ENCODE measurements around the gene KIAA1671.
A peak's percentile ranks its signal among the peaks of the same experiment; 100 is the strongest.
"Not testable (repeated sequence)": the region's sequence is repeated elsewhere in the genome, so short reads cannot be mapped to it uniquely, and the experiment has no call there.

The KIAA1671 gene

DNA sequence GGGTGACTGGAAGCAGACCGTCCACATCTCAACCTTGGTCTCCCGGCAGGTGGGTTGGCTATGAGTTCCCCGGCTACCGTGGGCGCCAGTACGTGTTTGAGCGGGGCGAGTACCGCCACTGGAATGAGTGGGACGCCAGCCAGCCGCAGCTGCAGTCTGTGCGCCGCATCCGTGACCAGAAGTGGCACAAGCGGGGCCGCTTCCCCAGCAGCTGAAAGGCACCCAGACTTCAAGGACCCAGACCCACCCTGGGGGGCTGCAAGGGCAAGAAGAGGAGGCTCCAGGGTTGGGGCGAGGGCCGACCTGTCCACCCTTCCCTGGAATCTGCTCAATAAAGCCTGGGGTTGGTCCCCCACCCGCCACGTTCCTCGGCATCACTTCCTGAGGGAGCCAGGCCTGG lies 254.5 kb downstream of the KIAA1671 start:
- DNase-seq, result no peak

DNA sequence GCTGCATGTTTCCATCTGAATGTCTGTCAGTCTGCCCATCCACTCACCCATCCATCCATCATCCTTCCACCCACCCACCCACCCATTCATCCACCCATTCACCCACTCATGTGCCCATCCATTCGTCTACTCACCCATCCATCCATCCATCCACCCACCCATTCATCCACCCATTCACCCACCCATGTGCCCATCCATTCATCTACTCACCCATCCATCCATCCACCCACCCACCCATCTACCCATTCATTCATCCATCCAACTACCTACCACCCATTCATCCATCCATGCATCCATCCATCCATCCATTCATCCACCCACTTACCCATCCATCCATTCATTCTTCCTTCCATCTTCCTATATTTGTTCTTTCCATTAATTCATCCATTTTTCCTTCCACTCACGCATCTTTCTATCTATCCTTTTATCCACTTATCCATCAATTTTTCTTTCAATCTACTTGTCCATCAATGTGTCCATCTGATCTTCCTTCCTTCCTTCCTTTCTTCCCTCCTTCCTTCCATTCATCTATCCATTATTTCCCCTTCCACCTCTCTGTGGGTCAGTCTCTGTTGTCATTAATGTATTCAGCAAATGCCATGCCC lies 255.1 kb downstream of the KIAA1671 start:
- no peak for DNase-seq

DNA sequence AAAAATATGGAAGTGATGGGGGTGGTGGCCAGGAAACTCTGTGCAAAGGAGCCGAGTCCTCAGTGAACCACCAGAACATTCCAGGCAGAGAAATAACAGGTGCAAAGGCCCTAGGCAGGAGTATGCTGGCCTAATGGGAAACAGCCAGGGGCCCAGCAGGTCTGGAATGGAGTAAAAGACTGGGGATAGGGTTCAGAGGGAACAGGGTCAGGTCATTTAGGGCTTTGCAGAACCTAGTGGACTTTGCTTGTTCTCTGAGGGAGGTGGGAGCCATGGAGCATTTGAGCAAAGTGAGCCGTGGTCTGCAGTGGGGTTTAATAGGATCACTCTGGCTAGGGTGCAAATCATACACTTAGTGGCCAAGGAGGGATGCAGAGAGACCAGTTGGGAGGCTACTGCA lies 255.8 kb downstream of the KIAA1671 start:
- no peak for DNase-seq

DNA sequence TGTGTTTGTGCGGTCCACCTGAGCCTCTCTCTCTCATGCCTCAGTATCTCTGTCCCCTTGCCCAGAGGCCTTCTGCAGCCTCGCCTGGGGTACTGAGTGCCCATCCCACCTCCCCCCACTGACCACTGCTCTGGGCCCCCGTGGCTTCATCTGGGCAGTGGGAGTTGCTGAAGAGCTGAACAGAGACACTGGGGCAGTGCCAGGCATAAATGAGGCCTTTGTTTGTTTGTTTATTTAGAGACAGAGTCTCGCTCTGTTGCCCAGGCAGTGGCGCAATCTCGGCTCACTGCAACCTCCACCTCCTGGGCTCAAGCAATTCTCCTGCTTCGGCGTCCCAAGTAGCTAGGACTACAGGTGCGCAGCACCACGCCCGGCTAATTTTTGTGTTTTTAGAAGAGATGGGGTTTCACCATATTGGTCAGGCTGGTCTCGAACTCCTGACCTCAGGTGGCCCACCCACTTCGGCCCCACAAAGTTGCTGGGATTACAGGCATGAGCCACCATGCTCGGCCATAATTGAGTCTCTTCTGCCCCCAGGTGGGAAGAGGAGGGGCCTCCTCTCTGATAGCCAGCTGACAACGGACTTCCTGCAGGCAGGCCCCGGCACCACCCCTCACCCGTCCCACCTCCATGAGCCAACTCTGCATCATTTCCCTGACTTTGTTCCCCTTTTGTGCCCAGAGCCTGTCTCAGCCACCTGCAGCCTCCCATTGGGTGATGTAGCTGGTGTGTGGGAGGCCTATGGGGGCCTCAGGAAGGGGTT lies 256.4 kb downstream of the KIAA1671 start:
- DNase-seq, result no peak

DNA sequence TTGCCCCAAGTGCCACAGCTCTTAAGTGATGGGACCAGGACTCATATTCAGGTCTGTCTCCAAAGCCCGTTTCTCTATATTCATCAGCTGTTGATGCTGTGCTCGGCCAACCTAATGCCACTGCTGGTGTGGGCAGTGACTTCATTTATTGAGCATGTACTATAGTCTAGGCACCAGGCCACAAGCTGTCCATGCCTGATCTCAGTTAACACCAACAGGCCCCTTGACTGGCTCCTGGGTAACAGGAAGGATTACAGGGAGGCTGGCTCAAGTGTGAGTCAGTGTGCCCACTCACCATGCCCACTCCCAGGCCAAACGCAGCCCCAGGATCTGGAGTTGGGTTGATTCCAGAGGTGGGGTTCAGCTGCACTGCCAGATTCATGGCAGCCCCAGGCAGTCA lies 258.3 kb downstream of the KIAA1671 start:
- DNase-seq, result no peak

DNA sequence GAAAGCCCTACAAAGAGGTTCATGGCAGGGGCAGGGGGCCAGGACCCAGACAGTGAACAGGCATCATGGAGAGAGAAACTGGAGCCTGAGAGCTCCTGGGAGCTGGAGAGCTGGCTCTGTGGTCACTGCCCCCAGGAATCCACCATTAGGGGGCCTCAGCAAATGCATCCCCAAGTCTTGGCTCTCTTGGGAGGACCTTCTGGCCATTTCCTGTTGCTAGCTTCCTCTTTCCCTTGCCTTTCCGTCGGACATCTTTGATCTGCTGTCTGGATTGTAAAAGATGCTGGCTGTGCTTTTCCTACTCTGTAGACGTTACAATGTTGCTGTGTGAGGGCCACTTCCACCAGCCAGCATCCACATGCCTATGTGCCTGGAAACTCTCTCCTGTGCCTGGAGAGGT lies 259.8 kb downstream of the KIAA1671 start:
- DNase-seq, result no peak

DNA sequence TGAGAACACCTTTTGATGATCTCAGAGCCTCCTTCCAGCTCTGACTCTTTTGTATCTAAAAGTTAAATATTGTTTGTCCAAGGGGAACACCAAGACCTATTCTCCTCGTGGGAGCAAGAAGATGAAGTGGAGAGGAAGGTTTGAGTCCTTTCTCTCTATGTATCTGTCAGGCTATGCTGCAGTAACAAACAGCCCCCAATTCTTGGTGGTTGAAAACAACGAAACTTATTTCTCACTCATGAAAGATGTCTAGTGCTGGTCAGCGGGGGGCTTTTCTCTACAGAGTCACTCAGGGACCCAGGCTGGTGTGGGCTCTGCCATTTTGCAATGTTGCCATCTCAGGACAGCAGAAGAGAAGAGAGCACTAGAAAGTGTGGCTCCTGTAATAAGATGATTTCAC lies 260.7 kb downstream of the KIAA1671 start:
- no peak for DNase-seq

DNA sequence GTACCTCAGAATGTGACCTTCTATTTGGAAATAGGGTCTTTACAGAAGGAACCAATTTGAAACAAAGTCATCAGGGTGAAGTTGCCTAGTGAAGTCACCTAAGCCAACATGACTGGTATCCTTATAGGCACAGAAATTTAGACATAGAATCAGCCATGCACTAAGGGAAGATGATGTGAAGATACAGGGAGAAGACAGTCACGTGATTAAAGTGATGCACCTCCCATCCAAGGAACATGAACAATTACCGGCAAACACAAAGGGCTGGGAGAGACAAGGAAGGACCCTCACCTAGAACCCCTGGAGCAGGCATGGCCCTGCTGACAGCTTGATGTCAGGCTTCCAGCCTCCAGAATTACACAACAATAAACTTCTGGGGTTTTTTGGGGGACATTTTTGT lies 263.7 kb downstream of the KIAA1671 start:
- DNase-seq, result no peak

DNA sequence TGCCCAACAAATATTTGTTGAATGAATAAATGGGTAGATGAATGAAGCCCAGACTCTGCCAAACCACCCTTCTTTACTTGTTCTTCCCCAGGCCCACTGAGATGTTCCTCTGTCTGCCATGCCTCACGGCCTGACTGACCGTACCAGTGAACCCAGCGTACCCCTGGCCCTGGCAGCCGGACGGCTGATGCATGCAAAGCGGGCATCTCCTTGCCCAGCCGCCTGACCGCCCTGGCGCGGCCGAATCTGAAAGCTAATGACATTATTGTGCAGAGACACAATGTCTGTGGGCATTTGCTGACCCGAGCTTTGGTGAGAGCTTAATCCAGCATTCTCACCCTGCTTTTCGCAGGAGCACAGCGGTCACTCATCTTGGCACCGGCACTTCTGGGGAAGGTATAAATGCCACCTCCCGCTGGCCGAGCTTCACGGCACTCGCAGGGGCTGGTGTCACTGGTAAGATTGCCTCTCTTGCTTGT lies 266.7 kb downstream of the KIAA1671 start, which contains the start of gene CRYBB2:
CRYBB2 (plus strand) TSS at position 429 of the 479 bp plus-strand sequence. CDS start 1,791 bp downstream, outside the sequence.
- no peak for DNase-seq

DNA sequence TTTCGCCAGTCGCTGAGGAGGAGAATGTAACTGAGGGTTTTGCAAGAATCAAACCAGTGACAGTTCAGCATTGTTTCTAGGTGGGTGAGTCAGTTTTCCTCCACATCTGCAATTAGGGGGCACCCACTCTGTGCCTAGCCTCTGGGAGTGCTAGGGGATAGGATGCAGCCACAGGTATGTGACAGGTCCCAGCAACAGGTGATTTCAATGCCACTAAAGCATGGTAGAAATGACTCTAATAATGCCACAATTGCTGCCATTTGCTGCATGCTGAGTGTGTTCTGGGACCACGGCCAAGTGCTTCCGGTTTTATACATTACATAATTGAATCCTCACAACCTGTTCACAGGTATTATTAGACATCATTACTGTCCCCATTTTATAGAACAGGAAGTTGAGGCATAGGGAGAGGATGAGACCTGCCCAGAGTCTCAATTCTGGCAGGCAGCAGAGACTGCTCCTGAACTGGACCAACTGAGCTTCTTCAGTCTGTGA lies 267.5 kb downstream of the KIAA1671 start:
- DNase-seq, result no peak

DNA sequence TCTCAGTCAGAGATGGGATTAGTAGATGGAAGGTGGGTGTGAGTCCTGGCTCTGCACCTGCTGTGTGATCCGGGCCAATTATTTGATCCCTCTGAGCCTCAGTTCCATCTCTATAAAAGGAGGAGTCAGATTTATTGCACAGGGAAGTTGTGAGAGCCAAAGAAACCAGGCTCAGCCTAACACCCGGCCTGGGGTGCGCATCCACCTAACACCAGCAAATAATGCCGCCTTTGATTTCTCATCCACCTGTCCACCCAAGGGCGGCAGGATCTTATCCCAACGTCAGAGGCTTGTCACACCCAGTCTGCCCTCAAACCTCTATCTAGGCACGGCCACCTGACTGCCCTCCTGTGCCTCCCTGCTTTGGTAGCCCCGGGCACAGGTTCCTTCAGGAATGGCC lies 269.3 kb downstream of the KIAA1671 start:
- DNase-seq, result no peak

DNA sequence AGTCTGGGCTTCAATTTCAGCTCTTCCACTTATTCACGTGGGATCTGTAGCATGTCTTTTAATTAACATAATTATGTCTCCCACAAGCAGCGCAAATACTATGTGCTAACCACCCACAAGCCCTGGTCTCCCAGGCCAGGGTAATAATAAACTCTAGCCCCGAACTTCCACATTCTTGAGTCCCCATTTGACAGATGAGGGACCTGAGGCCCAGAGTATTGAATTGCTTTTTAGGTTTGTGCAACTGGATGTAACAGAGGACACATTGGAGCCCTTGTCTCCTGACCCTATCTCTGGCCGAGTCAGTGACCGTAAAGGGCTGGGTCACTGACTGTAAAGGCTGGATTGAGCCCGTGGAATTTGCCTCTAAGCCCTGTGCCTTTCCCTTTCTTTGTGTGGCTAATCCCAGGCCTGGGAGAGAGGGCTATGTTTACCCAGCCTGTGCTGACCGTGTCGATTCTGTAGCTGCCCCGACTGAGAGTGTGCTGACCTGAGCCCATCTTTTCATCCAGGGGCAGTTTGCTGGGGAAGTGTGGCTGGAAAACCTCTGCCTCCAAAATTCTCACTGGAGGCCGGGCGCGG lies 270.8 kb downstream of the KIAA1671 start:
- DNase-seq, result no peak

DNA sequence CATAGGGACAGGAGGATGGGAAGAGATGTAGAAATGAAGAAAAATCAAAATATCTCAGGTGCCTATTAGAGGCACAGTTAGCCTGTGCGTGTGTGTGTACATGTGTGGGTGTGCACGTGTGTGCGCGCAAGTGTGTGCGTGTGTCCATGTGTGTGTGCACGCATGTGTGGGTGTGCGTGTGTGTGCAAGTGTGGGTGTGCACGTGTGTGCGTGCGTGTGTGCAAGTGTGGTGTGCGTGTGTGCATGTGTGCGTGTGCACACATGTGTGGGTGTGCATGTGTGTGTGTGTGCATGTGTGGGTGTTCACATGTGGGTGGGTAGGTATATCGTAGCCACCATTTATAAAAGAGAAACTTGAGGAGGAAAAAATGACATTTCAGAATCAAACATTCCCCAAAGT lies 276.3 kb downstream of the KIAA1671 start:
- DNase-seq, result no peak

DNA sequence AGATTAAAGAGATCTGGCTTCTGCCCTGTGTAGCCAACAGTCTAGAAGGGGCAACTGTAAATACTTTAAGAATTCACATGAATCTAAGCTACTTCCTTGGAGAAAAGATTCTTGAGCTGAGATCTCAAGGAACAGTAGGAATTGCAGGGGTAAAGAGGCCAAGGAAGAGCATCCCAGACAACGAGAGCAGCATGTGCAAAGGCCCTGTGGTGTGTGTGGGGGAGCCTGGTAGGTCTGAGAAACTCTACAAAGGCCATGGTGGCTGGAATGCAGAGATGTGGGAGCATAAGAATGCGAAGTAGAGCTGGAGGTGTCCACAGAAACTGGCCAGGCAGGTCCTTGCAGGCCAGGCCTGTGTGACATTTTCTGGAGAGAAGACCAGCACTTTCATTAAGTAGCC lies 278.2 kb downstream of the KIAA1671 start:
- DNase-seq, result not testable (repeated sequence)

DNA sequence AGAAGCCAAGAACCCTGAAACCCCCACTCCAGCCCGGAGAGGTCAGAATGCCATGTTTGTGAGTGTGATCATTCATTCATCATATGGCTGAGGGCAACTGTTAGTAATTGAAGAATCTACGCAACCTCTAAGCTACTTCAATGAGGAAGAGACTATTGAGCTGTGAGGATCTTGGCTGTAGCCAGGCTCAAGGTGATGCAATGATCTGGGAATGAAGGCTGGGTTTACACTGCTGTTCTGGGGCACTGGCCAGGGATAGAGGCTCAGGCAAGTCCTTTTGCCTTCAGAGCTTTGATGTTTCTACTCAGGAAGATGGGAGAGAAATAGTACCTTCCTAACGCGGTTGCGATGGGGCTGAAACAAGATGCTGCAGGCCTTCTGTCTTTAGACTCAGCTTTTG lies 279.8 kb downstream of the KIAA1671 start:
- no peak for DNase-seq

DNA sequence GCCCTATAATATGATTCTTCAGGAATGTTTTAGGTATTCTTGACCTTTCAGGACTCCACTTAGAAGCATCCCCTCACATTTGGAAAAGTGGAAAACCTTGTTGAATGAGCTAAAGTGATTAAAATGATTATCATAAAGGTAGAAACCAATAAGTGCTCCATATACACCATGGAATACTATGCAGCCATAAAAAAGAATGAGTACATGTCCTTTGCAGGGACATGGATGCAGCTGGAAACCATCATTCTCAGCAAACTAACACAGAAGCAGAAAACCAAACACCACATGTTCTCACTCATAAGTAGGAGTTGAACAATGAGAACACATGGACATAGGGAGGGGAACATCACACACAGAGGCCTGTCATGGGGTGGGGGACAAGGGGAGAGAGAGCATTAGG lies 281.2 kb downstream of the KIAA1671 start:
- DNase-seq, result not testable (repeated sequence)

DNA sequence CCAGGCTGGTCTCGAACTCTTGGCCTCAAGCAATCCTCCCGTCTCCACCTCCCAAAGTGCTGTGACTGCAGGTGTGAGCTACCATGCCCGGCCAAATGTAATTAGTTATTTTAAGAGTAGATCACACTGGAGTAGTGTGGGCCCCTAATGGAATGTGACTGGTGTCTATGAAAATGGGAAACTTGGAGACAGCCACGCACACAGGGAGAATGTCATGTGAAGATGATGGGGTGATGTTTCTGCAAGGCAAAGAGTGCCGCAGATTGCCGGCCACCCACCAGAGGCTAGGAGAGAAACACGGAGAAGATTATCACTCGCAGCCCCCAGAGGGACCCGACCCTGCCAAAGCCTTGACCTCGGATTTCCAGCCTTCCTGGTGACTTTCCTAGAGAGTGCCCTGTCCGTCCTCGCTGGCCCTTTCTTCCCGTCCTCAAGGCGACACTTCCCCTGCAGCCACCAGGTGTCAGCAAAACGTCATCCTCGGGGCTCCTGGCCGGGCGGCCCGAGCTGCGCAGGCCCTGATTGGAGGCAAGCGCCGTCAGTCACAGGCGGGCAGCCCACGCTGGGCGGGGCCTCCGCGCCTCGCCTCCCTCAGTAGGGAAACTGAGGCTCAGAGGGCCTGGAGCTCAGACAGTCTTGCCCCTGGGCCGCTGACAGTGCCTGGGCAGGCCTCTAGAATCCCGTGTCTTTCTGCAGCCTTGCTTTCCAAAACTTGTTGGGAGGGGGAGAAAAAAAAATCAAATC lies 283.2 kb downstream of the KIAA1671 start:
- DNase-seq, result peak; percentile 16 to 17

DNA sequence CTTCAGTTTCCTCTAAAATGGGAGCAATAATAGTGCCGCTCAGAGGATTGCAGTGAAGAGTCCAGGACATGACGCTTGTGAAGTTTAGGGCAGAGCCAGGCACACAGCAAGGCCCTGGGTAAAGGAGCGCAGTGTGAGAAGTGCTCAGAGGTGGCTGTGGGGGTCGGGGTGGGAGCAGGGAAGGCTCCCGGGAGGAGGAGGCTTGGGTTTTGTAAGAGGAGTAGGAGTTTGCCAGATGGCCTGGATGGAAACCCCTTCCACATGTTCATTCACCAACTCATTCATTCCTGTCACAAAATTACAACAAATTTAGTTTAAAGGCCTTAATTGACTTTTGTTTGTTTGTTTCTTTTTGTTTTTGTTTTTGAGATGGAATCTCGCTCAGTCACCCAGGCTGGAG lies 283.9 kb downstream of the KIAA1671 start:
- no peak for DNase-seq

DNA sequence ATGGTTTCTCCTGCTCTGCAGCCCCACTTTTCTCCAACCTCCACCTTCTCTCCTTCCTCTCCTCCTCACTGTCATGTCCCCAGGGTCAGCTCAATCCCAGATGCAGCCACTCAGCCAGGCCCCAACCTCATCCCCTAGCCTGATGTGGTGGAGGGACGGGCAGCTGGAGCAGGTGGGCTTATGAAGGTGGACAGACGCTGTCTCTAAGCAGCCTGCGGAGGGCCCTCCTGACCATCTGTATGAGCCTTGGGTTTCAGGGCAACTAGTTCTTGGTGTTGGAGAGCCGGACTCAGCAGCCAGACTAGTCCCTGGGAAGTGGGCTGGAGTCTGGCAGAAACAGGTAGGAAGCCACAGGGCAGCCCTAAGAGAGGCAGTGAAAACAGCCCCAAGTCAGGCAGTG lies 285.0 kb downstream of the KIAA1671 start:
- DNase-seq, result no peak

DNA sequence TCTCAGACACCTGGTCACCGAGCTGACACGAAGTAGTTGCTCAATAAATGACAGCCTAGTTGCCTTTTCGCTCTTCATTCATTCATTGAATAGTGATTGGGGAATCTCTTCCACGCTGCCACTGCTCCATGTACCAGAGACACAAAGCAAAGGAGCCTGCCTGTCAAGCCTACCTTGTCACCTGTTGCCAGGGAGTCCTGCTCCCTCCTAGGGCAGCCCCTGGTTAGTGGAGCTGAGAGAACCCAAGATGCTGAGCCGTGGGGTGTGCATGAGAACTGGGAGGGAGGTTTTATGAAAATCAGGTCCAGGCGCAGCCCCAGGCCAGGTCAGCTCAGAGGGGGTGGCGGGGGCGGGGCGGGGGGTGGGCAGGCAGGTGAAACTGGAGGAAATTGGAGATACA lies 285.5 kb downstream of the KIAA1671 start:
- DNase-seq, result not testable (repeated sequence)
